GM18508 (cell line): ENCODE measurements around the gene LARGE1.

Source experiments
- ATAC-seq: cut with Tn5 transposase; IDR thresholded peaks from one replicate; pipeline ENCODE4 v1.9.1; 2021; ENCODE audit warnings: moderate number of reproducible peaks; ENCODE audit not compliant: insufficient read depth, unreplicated experiment

The LARGE1 gene

GRCh38 chr22:33352768-33353167 is 567.5 kb downstream of the LARGE1 start:
- no peak for ATAC-seq

GRCh38 chr22:33350961-33351360 is 569.3 kb downstream of the LARGE1 start:
- no peak for ATAC-seq

GRCh38 chr22:33350491-33350890 is 569.8 kb downstream of the LARGE1 start:
- no peak for ATAC-seq

- no peak for ATAC-seq
These were observed 573.3 kb downstream of the LARGE1 start for GRCh38 chr22:33347002-33347401.

- ATAC-seq: no peak
These were observed 578.7 kb downstream of the LARGE1 start for GRCh38 chr22:33341611-33342010.

DNA sequence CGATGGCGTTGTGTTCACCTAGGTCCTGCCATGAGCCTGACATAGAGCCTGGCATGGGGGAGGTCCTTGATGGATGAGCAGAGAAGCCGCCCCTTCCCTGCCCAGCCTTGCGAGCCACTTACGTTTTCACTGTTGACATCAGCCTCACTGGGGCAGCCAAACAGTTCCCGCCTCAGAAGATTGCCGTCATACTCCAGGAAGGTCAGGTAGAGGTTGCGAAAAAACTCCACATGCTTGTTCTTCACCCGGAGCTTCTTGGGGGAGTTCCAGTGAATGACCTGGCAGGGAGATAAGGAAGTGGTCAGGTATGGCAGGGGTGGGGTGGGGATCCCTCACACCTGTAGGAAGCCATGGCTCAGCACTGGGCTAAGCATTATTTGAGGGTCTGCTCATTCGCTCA is 582.8 kb downstream of the LARGE1 start:
- ATAC-seq: no peak

DNA sequence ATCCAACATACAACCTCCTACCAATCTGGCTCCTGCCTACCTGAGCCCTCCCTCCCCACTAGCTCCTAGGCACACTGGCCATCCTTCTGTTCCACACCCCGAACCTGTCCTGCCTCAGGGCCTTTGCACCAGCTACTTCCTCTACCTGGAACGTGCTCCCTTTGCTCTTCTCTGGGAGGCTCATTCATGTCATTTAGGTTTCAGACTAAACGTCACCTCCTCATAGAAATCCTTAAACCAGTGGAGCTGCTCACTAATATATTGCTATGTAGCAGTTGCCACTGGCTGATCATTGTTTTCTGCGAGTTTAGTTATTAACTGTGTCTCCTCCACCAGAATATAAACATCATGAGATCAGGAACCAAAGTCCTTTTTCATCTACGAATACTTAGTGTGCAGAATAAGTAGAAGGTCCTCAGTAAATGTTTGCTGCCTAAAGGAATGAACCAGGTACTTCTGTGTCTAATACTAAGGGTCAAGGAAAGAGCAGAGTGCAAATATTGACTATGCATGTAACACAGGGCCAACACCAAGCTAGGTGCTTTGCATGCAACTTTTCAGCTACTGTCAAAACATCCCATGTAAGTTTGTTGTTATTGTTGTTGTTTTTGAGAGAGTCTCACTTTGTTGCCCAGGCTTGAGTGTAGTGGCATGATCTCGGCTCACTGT is 584.5 kb downstream of the LARGE1 start:
- no peak for ATAC-seq

DNA sequence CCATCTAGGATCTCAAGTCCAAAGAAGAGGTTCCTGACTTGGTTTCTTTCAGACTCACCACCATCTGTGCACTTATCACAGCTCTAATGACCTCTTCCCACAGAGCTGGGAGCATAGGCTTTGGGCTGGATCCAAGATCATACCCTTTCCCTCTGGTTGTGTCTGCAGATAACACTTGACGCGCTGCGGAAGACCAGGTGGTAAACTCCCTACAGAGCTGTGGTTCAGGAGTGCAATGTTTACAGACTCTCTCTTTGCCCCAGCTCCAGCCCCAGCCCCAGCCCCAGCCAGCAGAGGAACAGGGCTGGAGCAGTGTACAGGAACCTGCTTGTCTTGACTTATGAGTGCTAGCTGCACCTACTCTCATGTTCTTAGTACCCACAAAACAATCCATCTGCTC is 587.7 kb downstream of the LARGE1 start:
- no peak for ATAC-seq

GRCh38 chr22:33331017-33331416 is 589.3 kb downstream of the LARGE1 start:
- no peak for ATAC-seq

- no peak for ATAC-seq
These were observed 589.7 kb downstream of the LARGE1 start for GRCh38 chr22:33330534-33330933.

DNA sequence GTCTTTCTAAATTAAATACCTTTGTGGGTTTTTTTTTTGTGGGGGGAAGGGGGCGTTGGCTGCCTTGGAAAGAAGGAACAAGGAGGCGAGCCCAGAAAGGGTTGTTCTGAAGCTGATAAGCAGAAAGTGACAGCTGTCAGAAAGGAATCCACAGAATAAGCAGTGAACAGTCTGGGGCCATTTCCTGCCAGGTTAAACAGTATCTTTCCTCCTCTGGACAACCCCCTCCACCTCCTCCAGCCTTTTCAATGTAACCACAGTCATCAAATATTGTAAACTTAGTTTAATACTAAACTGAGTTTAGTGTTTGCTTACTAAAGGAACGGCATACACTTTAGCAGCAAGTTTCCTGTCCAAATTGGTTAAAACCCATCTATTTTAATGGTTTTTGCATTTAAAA is 590.9 kb downstream of the LARGE1 start:
- no peak for ATAC-seq

GRCh38 chr22:33328789-33329296 is 591.4 kb downstream of the LARGE1 start:
- ATAC-seq: no peak

DNA sequence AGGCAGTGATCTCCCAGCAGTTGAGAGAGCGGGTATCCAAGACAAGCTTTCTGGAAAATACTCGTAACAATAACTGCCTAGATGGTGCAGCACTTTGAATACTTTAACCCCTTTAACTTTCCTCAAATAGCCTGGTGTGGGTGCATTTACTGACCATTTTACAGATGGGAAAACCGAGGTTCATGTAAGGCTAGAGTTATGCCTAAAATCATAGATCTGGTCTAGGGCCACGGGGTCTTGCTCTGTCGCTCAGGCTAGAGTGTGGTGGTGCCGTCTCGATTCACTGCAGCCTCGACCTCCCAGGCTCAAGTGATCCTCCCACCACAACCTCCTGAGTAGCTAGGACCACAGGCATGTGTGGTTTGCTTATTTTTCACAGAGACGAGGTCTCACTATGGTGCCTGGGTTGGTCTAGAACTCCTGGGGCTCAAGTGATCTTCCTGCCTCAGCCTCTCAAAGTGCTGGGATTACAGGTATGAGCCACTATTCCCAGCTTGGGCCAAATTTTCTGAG is 592.9 kb downstream of the LARGE1 start:
- no peak for ATAC-seq

GRCh38 chr22:33326540-33327295 is 593.6 kb downstream of the LARGE1 start:
- ATAC-seq: no peak

DNA sequence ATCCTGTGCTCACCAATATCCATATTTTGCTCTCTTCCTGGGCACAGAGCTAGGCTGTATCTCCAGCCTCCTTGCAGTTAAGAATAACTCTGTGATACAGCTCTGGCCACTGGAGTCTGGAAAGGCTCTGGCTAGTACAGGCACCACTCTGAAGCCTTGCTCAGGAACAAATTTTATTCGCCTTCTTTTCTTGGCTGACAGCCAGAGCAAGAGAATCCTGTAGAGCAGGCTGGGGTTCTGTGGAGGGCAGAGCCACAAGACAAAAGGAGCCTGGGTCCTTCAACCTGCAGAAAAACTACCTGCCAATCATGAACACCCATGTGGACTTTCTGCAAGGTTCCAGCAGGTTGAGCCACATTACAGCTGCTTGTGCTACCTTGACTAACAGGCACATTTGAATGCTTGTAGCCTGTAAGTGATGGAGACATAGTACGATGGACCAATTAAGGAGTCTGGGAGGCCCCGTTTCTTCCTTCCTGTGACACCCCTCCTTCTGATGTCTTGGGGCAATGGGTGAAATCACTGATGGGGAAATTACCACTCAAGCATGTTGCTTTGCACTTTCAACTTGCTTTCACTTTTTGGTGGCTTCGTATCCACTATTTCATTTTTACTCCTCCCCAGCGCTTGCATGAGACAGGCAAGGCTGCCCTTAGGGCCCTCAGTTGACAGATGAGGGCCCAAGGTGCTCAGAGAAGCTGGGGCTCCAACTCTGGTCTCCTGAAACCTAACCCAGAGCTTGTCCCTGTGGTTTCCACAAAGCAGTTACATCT is 594.9 kb downstream of the LARGE1 start:
- ATAC-seq: no peak

DNA sequence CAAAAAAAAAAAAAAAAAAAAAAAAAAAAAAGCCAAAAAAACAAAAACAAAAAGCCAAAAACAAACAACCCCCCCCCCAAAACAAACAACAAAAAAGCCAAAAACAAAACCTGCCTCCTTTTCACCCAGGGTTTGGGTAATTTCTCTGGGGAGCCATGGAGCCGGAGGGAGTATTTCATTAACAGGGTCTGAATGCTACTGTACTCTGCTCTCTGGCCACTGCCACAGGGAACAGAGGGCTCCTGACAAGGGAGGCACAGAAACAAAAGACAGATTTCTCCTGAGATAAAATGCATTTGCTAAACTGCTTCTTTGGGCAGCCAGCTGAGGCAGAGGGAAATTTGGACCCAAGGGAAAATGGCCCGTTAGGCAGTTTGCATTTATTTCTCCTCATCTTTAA is 596.0 kb downstream of the LARGE1 start:
- ATAC-seq: no peak

DNA sequence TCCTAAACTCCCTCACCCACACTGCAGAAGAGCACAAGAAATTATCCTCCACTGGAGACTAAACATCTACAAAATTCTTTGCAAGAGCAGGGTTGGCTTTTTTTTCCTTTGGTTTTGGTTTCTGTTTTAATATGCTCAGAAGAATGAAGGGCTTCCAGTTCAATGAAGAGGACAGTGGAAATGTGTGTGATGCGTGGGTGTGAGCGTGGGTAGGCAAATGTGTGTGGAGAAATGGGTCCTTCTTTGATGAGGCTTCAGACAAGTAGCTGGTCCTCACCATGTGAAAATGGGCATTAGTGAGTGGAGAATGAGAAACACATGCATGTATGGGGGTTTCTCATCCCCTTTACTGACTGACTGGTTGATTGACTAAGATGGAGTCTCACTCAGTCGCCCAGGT is 598.8 kb downstream of the LARGE1 start:
- ATAC-seq: no peak

GRCh38 chr22:33315954-33316353 is 604.3 kb downstream of the LARGE1 start:
- ATAC-seq: no peak

DNA sequence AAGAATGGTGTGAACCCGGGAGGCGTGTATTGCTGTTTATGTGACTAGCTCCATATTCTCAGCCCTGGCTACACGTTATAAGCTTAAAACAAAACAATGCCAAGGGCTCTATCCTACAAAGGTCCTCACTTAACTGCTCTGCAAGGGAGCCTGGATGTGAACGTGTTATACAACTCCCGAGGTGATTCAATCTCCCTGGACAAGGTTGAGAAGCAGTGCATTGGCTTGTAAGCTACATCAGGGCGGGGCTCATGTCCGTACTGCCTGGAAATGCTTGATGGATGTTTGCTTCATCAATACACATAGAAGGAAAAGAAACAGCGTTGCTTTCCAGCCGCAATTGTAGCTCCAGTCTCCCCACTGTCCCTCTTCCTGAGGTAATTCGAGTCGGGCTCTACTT is 605.2 kb downstream of the LARGE1 start:
- no peak for ATAC-seq

DNA sequence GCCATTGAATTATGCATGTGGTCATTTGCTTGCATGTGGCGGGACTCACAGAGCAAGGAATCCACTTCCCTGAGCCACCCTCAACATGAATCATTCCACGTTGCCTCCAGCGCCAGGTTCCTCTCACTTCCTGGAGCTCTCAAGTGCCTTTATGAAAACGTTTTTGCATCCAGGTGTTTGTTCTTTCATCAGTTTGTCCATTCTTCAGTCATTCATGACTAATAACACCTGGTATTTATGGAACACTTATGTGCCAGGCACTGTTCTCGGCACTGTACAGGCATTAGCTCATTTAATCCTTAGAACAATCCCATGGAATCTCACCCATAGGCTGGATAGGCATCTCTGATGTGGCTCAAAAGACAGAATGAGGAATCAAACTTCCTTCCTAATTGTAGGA is 606.0 kb downstream of the LARGE1 start:
- ATAC-seq: no peak

DNA sequence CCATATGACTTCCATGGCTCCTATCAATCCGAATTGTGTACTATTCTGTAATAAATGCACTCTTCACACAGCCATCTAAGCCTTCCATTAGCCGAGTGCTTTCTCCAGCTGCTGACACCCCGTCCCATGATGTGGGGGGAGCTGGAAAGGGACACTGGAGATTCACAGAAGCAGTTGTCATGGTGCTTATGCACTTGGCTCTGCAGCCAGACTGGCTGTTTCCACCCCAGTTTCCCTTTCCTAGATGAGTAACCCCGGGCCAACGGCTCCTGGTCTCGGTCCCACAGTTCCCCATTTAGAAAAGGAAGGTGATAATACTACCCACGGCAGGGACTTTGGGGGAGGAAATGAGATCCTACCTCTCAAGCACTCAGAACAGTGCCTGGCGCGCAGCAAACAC is 617.2 kb downstream of the LARGE1 start:
- no peak for ATAC-seq
